Muscle layer of duodenum (tissue), 2 donors: ENCODE results near the gene KCNK3.
A peak's percentile ranks its signal among the peaks of the same experiment; 100 is the strongest.
"Not testable (repeated sequence)": the region's sequence is repeated elsewhere in the genome, so short reads cannot be mapped to it uniquely, and the experiment has no call there.

Experiments used
- H3K27ac ChIP-seq: one replicate; pipeline ENCODE4 v1.7.0; 2013; ENCODE audit warnings: mild to moderate bottlenecking, low read length
- H3K27me3 ChIP-seq: one replicate; pipeline ENCODE4 v1.7.0; 2013; ENCODE audit warnings: low read depth, mild to moderate bottlenecking, control low read depth, low read length
- H3K36me3 ChIP-seq, 2 donors: one replicate each; pipeline ENCODE4 v1.7.0; 2013; ENCODE audit warnings: low read length in 2 of 2, control low read depth in 1 of 2, mild to moderate bottlenecking in 1 of 2; ENCODE audit not compliant: insufficient read depth in 2 of 2, control insufficient read depth in 1 of 2
- H3K4me1 ChIP-seq, 2 donors: one replicate each; pipeline ENCODE4 v1.7.0; 2013; ENCODE audit warnings: low read length in 2 of 2, mild to moderate bottlenecking in 2 of 2, control low read depth in 1 of 2, moderate library complexity in 1 of 2; ENCODE audit not compliant: insufficient read depth in 2 of 2, control insufficient read depth in 1 of 2
- H3K4me3 ChIP-seq, 2 donors: one replicate each; pipeline ENCODE4 v1.7.0; 2013; ENCODE audit warnings: low read length in 2 of 2, low read depth in 1 of 2, mild to moderate bottlenecking in 1 of 2
- H3K9me3 ChIP-seq, 2 donors: one replicate each; pipeline ENCODE4 v1.7.0; 2013; ENCODE audit warnings: low read length in 2 of 2, control low read depth in 1 of 2, mild to moderate bottlenecking in 1 of 2; ENCODE audit not compliant: control insufficient read depth in 1 of 2
- donor health status: healthy.

KCNK3 gene

GRCh38 chr2:26754539-26754938 lies 62.0 kb downstream of the KCNK3 start:
- Histone ChIP-seq H3K36me3 (no peaks in the 10 kb centered on the region), H3K27ac (no peak overlapping the region), H3K27me3 (no peaks in the 10 kb centered on the region), H3K4me1 (peaks cover 0 to 6% of the 10 kb centered on the region in 2 donors), H3K9me3 (no peaks in the 10 kb centered on the region), H3K4me3 (no peak overlapping the region)

- Histone ChIP-seq H3K4me1 (peaks cover 0 to 6% of the 10 kb centered on the region in 2 donors), H3K27me3 (no peaks in the 10 kb centered on the region), H3K4me3 (no peak overlapping the region), H3K36me3 (no peaks in the 10 kb centered on the region), H3K27ac (no peak overlapping the region), H3K9me3 (no peaks in the 10 kb centered on the region)
Observed at GRCh38 chr2:26754972-26755670, 62.6 kb downstream of the KCNK3 start.

DNA sequence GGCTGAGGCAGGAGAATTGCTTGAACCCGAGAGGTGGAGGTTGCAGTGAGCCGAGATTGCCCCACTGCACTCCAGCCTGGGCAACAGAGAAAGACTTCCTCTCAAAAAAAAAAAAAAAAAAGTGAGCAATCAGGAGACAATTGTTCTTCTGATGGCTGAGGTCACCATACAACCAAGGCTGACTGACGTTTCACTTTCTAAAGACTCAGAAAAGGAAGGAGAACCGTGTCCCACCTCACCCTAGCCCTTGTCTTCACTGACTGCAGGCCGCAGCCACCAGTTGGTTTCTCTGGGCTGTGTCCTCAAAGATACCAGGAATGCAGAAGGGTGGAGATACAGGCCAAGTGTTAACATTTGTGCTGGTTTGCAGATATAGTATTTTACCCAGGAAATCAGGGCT lies 63.8 kb downstream of the KCNK3 start:
- Histone ChIP-seq H3K4me1 (peaks cover 0 to 6% of the 10 kb centered on the region in 2 donors), H3K36me3 (no peaks in the 10 kb centered on the region), H3K9me3 (no peaks in the 10 kb centered on the region), H3K27ac (no peak overlapping the region), H3K4me3 (no peak overlapping the region), H3K27me3 (no peaks in the 10 kb centered on the region)

DNA sequence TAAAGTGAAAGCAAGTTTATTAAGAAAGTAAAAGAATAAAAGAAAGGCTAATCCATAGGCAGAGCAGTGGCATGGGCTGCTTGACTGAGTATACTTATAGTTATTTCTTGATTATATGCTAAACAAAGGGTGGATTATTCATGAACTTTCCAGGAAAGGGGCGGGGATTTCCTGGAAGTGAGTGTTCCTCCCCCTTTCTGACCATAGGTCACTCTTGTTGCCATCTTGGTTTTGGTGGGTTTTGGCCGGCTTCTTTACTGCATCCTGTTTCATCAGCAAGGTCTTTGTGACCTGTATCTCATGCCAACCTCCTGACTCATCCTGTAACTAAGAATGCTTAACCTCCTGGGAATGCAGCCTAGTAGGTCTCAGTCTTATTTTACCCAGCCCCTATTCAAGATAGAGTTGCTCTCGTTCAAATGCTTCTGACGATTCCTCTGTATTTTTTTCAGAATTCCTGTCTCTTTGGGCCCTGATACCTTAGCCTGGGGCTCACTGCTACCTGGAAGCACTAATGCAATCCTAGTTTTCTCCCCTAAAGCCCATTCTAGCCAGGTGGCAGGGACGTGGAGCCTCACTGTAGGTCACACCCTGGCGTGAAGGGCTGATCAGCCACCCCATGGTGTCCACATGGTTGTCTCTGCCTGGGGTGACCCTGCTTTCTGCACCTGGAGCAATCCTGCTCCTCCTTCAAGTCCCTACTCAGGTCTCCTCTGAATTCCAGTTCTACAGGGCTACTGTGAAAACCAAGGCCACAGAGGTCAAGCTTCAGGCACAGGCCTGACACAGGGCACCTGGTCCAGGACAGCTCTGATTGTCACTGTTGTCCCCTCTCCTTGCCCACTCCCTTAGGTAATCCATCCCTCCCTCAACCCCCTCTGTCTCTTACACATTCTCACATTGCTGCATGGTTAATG lies 65.6 kb downstream of the KCNK3 start:
- Histone ChIP-seq H3K27me3 (no peaks in the 10 kb centered on the region), H3K4me3 (no peak overlapping the region), H3K4me1 (peaks cover 0 to 6% of the 10 kb centered on the region in 2 donors), H3K36me3 (no peaks in the 10 kb centered on the region), H3K27ac (no peak overlapping the region), H3K9me3 (no peaks in the 10 kb centered on the region)

- Histone ChIP-seq H3K27ac (no peak overlapping the region), H3K36me3 (no peaks in the 10 kb centered on the region), H3K4me3 (no peak overlapping the region), H3K27me3 (no peaks in the 10 kb centered on the region), H3K9me3 (no peaks in the 10 kb centered on the region), H3K4me1 (peaks cover 0 to 6% of the 10 kb centered on the region in 2 donors)
Observed at GRCh38 chr2:26758790-26759321, 66.3 kb downstream of the KCNK3 start.

DNA sequence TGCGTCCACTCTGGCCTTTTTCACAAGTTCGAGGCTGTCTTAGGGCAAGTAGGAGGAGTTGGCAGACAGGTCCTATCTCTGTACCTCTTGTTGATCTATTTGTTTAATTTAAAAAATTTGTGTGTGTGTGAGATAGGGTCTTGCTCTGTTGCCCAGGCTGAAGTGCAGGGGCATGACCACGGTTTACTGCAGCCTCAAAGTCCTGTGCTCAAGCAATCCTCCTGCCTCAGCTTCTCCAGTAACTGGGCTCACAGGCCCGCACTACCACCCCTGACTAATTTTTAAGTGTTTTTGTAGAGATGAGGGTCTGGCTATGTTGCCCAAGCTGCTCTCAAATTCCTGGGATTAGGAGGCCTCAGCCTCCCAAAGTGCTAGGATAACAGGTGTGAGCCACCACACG lies 67.3 kb downstream of the KCNK3 start:
- no peaks in the 10 kb centered on the region for H3K36me3 ChIP-seq
- H3K27me3 ChIP-seq, result no peaks in the 10 kb centered on the region
- H3K27ac ChIP-seq, result no peak overlapping the region
- H3K9me3 ChIP-seq, result no peaks in the 10 kb centered on the region
- H3K4me1 ChIP-seq, result peaks cover 4 to 6% of the 10 kb centered on the region in 2 donors
- no peak overlapping the region for H3K4me3 ChIP-seq

GRCh38 chr2:26760991-26761390 lies 68.5 kb downstream of the KCNK3 start:
- not testable (repeated sequence) for H3K27ac ChIP-seq, H3K9me3 ChIP-seq, H3K27me3 ChIP-seq, H3K4me3 ChIP-seq, H3K36me3 ChIP-seq
- H3K4me1 ChIP-seq, result peaks cover 11 to 15% of the 10 kb centered on the region in 2 donors

DNA sequence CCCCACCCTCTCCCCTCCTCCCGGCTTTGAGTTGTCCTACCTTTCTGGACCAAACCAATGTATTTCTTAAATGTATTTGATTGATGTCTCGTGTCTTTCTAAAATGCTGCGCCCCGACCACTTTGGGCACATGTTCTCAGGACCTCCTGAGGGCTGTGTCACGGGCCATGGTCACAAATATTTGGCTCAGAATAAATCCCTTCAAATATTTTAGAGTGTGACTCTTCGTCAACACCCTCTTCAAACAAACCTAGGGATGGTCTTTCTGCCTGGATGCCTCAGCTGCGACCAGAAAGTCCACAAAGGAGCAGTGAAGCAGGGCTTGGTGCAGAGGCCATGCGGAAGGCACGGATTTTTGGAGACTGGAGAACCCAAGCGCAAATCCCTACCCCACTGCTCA lies 70.5 kb downstream of the KCNK3 start:
- no peaks in the 10 kb centered on the region for H3K9me3 ChIP-seq
- H3K36me3 ChIP-seq, result peaks cover 0 to 7% of the 10 kb centered on the region in 2 donors
- no peak overlapping the region for H3K4me3 ChIP-seq
- H3K4me1 ChIP-seq, result peaks cover 11 to 17% of the 10 kb centered on the region in 2 donors
- no peaks in the 10 kb centered on the region for H3K27me3 ChIP-seq
- no peak overlapping the region for H3K27ac ChIP-seq

- Histone ChIP-seq H3K27me3 (no peaks in the 10 kb centered on the region), H3K4me3 (peak within 1 kb of the TSS; percentile 96 to 98), H3K9me3 (no peaks in the 10 kb centered on the region), H3K27ac (peak within 1 kb of the TSS; percentile 91), H3K36me3 (peaks cover 0 to 7% of the 10 kb centered on the region in 2 donors), H3K4me1 (peaks cover 5 to 17% of the 10 kb centered on the region in 2 donors)
Observed at GRCh38 chr2:26764078-26764887, 71.8 kb downstream of the KCNK3 start, which contains the start of gene SLC35F6. Gene SLC35F6 (plus strand): TSS chr2:26764284. CDS start chr2:26764350, 66 bp downstream.

GRCh38 chr2:26764906-26765305 lies 72.4 kb downstream of the KCNK3 start:
- H3K27me3 ChIP-seq, result no peaks in the 10 kb centered on the region
- H3K9me3 ChIP-seq, result no peaks in the 10 kb centered on the region
- peak overlapping the region; percentile 91 for H3K27ac ChIP-seq
- H3K36me3 ChIP-seq, result peaks cover 0 to 7% of the 10 kb centered on the region in 2 donors
- H3K4me3 ChIP-seq, result peak overlapping the region; percentile 96 to 98
- peaks cover 5 to 23% of the 10 kb centered on the region in 2 donors for H3K4me1 ChIP-seq
